Colon (tissue), 2 donors: ENCODE data around the gene VAT1.
"Not testable (repeated sequence)": the region's sequence is repeated elsewhere in the genome, so short reads cannot be mapped to it uniquely, and the experiment has no call there.

ENCODE experiments used
- FAIRE-seq: peaks from 2 replicates; lab custom pipeline; 2012; peaks lifted over from hg19 to GRCh38; lab: Jason Lieb, UNC
- donor health status: control.
- donor health status: control.

Gene VAT1

DNA sequence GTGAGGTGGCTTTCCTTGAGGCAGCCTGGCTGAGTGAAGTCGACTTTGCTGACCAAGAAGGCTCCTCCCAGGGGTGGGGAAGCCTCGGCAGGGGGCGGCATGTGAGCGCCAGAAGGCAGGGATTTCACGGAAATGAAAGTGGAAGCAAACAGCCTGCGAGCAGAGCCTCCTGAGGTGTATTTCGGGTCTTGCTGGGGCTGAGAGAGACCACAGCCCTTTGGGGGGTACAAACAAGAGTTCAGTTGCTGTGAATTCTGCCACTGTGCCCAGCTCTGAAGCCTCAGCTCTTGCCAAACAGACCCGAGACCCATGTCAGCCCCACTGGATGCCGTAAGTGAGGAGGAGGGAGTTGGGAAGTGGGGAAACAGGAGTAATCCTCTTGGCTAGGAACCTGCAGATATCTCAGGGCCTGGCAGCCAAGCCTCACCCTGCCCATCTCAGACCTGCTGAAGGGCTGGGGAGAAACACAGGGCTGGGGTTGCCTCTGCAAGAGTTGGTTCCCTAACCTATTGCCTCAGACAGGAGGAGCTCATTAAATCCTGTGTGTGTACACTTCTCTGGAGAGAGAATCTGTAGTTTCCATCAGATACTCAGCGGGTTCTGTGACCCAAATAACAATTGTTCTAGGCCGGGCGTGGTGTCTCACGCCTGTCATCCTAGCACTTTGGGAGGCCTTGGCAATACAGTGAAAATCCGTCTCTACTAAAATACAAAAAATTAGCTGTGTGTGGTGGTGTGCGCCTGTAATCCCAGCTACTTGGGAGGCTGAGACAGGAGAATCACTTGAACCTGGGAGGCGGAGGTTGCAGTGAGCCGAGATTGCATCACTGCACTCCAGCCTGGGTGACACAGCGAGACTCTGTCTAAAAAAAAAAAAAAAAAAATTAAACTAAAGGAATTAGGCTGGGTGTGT, 15.3 kb downstream of the VAT1 start, which contains the start of gene IFI35:
Gene IFI35, plus strand, starts transcription at position 146 of the 913 bp plus-strand sequence. Its CDS starts 164 bp downstream, at position 310.
- FAIRE-seq, result no peak

DNA sequence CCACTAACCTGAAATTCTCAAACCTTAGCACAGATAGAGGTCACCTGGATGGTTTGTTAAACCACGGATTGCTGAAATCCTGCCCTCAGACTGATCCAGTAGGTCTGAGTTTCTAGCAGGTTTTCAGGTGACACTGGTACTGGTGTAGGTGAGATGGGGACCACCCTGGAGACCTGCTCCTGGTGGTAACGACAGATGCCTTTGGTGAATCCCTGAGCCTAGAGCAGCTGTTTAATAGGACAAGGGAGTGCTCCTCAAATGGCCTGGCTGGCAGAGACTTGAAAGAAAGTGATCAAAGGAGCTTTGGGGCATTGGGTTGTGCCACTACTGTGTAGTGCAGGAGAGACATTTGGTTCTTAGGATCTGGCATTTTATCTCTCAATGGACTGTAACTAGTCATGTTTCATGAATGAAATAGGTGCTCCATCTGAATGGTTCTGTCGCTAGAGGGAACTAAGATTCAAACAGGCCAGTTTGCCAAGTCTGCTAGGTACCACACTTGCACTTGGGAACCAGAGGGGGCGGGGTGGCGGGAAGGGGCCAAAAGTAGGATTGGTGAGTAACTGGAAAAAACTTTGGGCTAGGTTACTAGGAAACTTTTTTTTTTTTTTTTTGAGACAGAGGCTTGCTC, 18.5 kb downstream of the VAT1 start:
- FAIRE-seq, result no peak

DNA sequence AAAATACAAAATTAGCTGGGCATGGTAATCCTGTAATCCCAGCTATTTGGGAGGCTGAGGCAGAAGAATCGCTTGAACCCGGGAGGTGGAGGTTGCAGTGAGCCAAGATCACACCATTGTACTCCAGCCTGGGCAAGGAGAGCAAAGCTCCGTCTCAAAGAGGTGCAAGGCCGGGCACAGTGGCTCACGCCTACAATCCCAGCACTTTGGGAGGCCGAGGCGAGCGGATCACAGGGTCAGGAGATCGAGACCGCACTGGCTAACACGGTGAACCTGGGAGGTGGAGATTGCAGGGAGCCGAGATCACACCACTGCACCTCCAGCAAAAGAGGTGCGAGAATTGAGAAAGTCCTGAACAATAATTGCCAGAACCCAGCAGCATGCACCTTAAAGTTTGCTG, 21.3 kb downstream of the VAT1 start:
- FAIRE-seq, result not testable (repeated sequence)

DNA sequence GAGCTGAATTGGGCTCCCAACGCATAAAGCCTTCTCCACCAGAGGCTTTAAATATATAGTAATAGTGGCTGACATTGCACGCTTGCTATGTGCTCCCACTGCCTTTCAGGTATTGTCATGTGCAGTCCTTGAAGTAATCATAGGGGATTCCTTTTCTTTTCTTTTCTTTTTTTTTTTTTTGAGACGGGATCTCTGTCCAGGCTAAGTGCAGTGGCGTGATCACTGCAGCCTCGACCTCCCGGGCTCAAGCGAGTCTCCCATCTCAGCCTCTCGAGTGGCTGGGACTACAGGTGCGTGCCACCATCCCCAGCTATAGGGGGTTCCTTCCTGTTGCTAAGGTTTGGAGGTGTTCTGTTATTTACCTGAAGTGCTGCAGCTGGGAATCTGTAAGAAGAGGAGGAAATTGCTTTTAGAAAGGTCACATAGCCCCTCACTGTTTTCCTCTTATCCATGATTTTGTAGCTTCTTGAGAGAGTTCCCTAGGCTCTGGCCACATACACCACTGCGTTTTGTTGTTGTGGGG, 23.1 kb downstream of the VAT1 start:
- FAIRE-seq, result no peak

DNA sequence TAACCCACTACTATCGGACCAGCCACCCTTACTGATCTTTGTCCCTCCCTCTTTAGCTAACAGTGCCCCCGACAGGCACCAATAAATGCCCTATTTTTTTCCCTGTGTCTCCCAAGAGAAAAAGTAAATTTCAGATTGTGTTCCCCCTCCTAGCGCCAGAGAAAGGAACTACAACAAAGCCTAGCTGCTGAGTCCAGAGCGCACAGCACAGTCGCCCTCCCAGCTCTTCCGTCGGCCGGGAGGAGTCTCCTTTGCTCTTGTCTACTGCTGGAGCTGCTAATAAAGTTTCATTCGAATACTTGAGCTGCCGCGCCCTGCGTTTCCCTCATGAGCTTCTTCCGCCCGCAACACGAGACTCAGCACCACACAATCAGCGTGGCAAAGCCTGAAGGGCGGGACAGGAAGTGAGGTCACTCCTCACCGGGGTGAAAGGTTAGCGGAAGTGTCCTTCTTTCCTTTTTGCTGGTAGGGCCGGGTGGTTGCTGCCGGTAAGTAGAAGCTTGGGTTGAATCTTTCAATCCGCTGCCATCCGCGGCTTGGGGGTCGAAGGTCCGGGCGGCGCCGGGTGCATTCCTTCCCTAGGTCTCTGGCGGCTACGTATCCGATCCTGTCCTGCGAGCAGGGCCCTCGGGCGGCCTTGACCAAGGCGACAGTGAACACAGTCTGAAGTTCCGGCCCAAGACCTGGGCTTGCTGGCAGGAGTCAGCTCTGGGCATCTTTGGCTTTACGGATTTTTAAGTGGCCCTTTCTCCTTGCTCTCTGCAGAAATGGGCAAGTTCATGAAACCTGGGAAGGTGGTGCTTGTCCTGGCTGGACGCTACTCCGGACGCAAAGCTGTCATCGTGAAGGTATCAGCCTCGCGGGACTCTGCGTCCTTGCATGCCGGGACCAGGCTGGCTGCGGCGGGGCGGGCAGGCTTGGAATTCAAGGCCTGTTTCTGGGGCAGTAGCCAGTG, 23.9 kb downstream of the VAT1 start, which contains the start of gene RPL27:
Gene RPL27, plus strand, starts transcription at position 436 of the 955 bp plus-strand sequence. Its CDS starts 332 bp downstream, at position 768.
- FAIRE-seq, result peak; percentile 78

DNA sequence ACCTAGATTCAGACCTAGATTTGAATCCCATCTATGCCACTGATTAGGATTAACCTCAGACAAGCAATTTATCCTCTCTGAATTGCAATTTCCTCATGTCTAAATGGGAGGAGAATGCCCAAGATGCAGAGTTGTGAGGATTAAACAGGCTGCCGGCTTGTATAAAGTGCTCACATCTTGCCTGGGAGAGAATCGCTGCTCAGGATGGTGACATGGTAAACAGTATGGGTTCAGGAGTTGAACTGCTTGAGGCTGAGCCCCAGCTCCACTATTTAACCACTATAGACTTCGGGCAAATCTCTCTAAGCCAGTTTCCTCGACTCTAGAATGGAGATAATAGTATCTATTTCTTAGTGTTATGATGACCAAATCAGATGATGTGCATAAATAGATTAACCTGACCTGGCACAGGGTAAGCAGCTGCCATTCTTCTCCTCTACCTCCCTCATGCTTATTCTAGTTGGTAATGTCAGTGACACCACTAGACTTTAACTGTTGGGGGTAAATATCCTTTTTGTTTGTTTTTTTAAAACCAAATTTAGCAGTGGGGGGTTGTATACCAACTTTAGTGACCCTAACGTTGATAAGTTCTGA, 24.7 kb downstream of the VAT1 start:
- FAIRE-seq, result no peak

DNA sequence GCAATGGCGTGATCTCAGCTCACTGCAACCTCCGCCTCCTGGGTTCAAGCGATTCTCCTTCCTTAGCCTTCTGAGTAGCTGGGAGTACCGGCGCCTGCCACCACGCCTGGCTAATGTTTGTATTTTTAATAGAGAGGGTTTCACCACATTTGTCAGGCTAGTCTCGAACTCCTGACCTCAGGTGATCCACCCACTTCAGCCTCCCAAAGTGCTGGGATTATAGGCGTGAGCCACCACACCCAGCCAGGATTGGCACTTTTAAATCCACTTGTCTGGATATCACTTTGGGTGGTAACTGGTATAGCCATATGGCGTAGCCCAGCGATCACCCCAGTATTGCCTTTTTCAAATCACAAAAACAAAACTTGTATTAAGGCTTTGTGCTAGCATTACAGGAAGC, 28.3 kb downstream of the VAT1 start:
- not testable (repeated sequence) for FAIRE-seq

DNA sequence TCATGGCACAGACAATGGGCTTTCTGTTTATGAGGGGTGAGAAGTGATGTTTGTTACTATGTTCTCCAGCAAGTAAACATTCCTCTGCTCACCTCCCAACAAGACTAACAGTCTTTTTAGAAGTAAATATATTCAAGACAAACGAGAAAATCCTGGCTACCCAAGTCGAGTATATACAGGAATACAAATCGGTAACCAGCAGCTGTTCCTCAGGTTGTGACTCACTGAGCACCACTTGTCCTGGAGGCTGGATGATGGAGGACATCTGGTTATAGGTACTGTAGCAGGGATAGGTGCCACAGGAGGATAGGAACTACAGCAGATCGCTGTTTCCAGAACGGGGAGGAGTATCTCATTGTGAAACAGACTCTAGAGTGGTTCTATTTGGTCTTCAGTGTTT, 29.3 kb downstream of the VAT1 start:
- no peak for FAIRE-seq

DNA sequence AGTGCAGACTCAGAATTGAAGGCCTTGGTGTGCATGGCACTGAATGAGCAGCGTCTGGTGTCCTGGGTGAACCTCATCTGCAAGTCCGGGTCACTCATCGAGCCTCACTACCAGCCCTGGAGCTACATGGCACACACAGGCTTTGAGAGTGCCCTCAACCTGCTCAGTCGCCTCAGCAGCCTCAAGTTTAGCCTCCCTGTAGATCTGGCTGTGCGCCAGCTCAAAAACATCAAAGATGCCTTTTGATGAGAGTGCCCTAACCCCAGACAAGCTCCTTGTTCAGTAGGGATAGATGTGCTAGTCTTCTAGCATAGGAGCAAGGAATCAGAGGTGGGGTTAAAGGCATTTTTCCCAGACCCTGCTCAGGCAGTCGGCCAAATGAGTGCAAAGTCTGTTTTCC, 30.7 kb downstream of the VAT1 start:
- no peak for FAIRE-seq

DNA sequence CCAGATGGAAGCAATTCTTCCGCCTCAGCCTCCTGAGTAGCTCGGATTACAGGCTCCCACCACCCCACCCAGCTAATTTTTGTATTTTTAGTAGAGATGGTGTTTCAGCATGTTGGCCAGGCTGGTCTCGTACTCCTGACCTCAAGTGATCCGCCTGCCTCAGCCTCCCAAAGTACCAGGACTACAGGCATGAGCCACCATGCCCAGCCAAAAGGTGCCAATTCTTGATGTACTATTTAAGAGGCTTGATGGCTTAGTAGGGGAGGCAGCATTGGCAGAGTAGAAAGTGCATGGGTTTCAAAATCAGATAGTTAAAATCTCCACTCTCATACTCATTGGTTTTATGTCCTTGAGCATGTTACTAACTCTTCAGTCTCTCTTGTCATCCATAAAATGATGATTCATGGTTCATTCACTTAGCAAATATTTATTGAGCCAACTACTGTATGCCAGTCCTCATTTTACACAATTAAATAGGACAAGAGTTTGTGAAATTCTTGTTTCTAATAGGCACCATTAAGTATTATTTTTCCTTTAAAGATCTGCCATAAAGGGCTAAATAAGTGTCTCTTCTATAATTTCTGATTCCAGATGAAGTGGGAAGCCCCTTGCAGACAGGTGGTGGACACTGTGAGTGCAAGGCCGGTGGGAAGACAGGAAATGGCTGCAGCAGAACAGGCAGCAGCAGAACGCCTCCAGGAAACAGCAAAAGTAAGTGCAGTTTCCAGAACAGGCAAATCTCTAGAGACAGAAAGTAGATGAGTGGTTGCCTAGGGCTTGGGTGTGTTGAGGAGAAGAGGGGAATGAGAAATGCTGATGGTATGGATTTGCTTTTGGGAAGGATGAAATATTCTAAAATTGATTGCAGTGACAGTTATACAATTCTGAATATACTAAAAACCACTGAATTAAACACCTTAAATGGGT, 32.2 kb downstream of the VAT1 start:
- no peak for FAIRE-seq

DNA sequence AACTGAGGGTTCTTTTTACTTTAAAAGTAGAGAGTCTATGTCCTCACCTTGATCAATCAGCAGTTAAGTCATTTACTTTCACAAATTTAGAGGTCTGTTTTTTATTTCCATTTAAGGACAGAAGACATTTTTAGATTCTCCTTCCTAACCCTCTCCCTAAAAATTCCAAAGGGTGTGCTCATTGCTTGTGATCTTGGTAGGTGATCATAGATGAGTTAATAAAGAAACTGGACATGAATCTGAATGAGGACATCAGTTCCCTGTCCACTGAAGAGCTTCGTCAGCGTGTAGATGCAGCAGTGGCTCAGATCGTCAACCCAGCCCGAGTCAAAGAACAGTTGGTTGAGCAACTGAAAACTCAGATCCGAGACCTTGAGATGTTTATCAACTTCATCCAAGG, 33.0 kb downstream of the VAT1 start:
- FAIRE-seq, result no peak

DNA sequence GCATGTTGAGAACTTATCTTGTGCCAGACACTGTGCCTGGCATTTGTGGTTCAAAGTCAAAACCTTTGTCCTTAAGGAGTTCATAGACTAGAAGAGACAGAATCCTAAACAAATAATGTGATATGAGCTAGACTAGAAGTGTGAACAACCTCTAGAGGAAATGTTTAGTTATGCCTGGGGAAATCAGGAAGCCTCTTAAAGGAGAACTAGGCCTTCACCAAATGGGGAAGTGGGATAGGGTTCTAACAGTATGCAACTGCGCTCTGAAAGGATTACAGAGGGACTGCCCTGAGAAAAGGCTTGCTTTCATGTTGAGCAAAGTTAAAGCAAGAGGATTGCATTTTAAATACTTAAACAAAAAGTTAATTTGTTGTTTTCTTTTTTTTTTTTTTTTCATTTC, 37.0 kb downstream of the VAT1 start:
- no peak for FAIRE-seq

DNA sequence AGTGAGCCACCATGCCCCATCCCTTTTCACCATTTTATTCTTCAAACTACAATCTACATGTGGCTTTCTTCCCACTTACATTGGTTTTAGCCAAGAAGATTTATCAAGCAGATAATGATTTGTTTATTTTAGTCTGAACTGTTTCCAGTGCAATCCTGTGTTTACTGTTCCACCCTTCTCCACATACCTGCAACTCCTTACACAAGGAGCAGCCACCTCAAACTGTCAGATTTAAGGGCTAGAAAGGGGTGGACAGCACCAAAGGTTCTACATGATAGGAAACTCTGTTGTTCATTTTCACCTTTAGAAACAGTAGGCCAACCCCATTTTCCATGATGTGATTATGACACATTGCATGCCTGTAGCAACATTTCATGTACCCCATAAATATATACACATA, 39.9 kb downstream of the VAT1 start:
- no peak for FAIRE-seq

DNA sequence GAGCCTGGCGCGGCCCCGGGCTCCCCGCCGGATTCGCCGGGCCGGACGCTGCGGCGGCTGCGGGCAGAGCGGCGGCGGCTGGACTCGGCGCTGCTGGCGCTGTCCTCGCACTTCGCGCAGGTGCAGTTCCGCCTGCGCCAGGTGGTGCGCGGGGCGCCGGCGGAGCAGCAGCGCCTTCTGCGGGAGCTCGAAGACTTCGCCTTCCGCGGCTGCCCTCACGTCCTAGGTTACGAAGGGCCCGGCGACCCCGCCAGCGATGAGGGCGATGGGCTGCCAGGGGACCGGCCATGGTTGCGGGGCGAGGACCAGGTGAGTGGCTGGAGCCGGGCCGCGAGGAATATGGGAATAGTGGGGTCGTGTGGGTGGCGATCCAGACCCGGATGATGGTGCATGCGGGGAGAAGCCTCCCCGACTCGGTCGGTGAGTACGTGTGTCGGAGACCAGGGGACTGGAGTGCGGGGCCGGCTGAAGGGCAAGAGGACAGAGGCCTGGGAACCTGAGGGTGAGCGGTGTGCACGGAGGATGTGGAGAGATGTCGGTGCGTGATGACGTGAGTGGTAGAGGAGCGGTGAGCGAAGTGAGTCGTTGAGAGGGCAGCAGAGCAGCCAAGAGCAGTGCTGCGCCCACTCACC, 41.3 kb downstream of the VAT1 start:
- FAIRE-seq, result no peak

DNA sequence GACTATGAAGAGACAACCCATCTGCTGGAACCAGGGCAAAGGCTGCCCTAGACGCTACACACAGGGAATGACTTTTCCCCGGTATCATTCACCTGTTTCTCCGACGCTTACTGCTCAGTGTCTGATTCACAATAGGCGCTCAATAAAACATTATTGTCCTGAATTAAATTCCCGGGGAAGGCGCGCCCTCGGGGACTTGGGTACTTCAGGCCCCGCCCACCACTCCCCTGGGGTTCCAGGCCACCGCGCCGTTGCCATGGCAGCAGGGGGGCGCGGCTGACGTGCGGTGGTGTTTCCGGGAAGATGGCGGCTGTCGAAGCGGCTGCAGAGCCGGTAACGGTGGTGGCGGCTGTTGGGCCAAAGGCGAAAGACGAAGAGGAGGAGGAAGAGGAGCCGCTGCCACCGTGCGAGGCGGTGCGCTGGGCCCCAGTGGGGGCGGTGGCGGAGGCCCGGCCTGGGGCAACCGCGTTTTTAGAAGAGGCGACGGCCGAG, 41.9 kb downstream of the VAT1 start, which contains the start of gene RUNDC1:
Gene RUNDC1, plus strand, starts transcription at position 292 of the 492 bp plus-strand sequence. Its CDS starts 12 bp downstream, at position 304.
- no peak for FAIRE-seq

DNA sequence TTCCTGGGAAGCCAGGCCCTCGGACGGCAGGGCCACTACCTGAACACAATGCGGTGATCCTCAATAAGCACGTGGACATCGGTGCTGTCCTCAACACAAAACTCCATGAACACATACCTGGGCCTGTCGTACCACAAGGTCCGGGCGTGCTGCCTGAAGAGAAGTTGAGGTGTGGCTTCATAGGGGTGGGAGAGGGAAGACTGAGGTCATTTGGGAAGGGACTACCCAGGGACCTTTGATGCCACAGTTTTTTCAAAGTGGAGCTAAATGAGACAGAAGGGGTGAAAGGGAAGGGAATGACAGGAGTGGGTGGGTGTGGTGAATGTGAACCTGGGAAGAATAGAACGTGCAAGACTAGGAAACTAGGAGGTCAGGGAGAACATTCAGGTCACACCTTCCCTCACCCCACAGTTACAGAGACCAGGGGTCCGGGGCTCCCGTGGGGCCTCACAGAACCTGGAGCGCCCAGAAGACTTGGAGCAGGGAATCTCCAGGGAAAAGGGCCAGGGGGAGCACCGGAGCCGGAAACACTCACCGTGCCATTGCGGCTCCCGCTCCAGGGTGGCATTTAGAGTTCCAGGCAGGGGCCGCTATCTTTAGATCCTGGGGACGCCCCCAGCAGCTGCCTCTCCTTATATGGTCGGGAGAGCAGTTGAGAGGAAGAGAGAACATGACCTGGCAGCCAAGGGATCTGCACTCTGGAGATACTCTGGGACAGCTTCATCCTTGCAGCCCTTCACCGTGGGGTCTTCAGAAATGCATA, 42.5 kb downstream of the VAT1 start, which contains the start of gene PTGES3L:
Gene PTGES3L, minus strand, starts transcription at position 570 of the 763 bp plus-strand sequence. Its CDS starts 27 bp downstream, at position 543.
- FAIRE-seq, result no peak

DNA sequence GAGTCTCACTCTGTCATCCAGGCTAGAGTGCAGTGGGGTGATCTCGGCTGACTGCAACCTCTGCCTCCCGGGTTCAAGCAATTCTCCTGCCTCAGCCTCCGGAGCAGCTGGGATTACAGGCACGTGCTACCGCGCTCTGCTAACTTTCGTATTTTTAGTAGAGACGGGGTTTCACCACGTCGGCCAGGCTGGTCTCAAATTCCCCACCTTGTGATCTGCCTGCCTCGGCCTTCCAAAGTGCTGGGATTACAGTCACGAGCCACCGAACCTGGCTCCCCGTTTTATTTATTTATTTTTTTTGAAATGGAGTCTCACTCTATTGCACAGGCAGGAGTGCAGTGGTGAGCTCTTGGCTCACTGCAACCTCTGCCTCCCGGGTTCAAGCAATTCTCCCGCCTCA, 46.5 kb downstream of the VAT1 start:
- not testable (repeated sequence) for FAIRE-seq

DNA sequence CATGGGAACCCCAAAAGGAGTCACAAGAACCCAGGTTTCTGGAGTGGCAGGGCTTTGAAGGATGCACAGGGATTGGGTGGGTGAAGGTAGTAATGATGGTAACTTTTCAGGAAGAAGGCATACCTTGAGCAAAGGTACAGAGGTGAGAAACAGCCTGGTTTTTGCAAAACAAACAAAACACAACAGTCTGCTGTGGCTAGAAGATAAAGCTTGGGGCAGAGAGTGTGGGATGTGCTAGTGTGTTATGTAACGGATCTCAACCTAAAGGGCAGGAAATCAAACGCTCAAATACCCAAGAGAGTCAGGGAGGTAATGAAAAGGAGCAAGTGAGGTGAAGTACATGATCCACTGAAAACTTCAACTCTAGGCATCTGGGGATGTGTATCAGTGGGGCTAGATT, 46.9 kb downstream of the VAT1 start:
- no peak for FAIRE-seq

DNA sequence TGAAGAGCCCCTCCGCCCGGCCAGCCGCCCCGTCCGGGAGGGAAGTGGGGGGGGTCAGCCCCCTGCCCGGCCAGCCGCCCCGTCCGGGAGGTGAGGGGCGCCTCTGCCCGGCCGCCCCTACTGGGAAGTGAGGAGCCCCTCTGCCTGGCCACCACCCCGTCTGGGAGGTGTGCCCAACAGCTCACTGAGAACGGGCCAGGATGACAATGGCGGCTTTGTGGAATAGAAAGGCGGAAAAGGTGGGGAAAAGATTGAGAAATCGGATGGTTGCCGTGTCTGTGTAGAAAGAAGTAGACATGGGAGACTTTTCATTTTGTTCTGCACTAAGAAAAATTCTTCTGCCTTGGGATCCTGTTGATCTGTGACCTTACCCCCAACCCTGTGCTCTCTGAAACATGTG, 48.9 kb downstream of the VAT1 start:
- FAIRE-seq, result not testable (repeated sequence)
